GM23338 (cell line): ENCODE data around the gene MYCN. TPM values are rescaled to one million over a fixed set of nuclear protein-coding genes. Genes with fewer than 3 reads are reported as not detected.
"Not testable (repeated sequence)": the region's sequence is repeated elsewhere in the genome, so short reads cannot be mapped to it uniquely, and the experiment has no call there.

ENCODE experiments used
- ATAC-seq: fragments of 200-7000 bp; cut with Tn5 transposase; 3 replicates; pipeline ENCODE4 v1.9.1; 2020
- DNase-seq: peaks from one replicate; pipeline ENCODE4 v3.0.0-alpha.2; 2015; ENCODE audit warnings: low spot score
- H2AFZ ChIP-seq: fragments of 200-600 bp; sonication (generic); 2 replicates; pipeline ENCODE4 v1.8.0; 2016; ENCODE audit warnings: antibody characterized with exemption, mild to moderate bottlenecking, moderate library complexity
- H3F3A ChIP-seq: fragments of 200-600 bp; sonication (generic); replicated peaks from 2 replicates; pipeline ENCODE4 v1.8.0; 2017; ENCODE audit warnings: antibody characterized with exemption, mixed run types, low read depth
- H3K27ac ChIP-seq: fragments of 200-600 bp; sonication (generic); 2 replicates; pipeline ENCODE4 v1.6.1; 2016; ENCODE audit warnings: low read depth
- H3K27me3 ChIP-seq: fragments of 200-600 bp; sonication (generic); 2 replicates; pipeline ENCODE4 v1.8.0; 2016; ENCODE audit warnings: mild to moderate bottlenecking, mixed run types, moderate library complexity; ENCODE audit not compliant: insufficient read depth
- H3K36me3 ChIP-seq: fragments of 200-600 bp; sonication (generic); 2 replicates; pipeline ENCODE4 v1.8.0; 2016; ENCODE audit warnings: mild to moderate bottlenecking; ENCODE audit not compliant: insufficient read depth
- H3K4me1 ChIP-seq: fragments of 200-600 bp; sonication (generic); 2 replicates; pipeline ENCODE4 v1.8.0; 2016; ENCODE audit warnings: mild to moderate bottlenecking, moderate library complexity; ENCODE audit not compliant: insufficient read depth
- H3K4me2 ChIP-seq: fragments of 200-600 bp; sonication (generic); 2 replicates; pipeline ENCODE4 v1.7.1; 2017; ENCODE audit warnings: mixed run types
- H3K4me3 ChIP-seq: fragments of 200-600 bp; sonication (generic); 2 replicates; pipeline ENCODE4 v1.6.1; 2016; ENCODE audit warnings: mixed run types
- H3K79me2 ChIP-seq: fragments of 200-600 bp; sonication (generic); replicated peaks from 2 replicates; pipeline ENCODE4 v1.8.0; 2017; ENCODE audit warnings: mild to moderate bottlenecking; ENCODE audit not compliant: insufficient read depth
- H3K9me2 ChIP-seq: fragments of 200-600 bp; sonication (generic); 2 replicates; pipeline ENCODE4 v1.8.0; 2017; ENCODE audit not compliant: insufficient read depth
- H4K20me1 ChIP-seq: fragments of 200-600 bp; sonication (generic); replicated peaks from 2 replicates; pipeline ENCODE4 v1.8.0; 2017; ENCODE audit warnings: mild to moderate bottlenecking; ENCODE audit not compliant: insufficient read depth
- H3K27ac Mint-ChIP-seq: 2 replicates; pipeline ENCODE4 v1.8.0; 2020; ENCODE audit warnings: inconsistent platforms, mild to moderate bottlenecking, moderate library complexity, mixed read lengths
- H3K27me3 Mint-ChIP-seq: 3 replicates; pipeline ENCODE4 v1.8.0; 2022; ENCODE audit warnings: low read depth, mild to moderate bottlenecking, moderate library complexity, mixed read lengths, inconsistent platforms; ENCODE audit not compliant: insufficient read depth, poor library complexity
- H3K36me3 Mint-ChIP-seq: 3 replicates; pipeline ENCODE4 v1.8.0; 2021; ENCODE audit warnings: low read depth, mild to moderate bottlenecking, inconsistent platforms, moderate library complexity, mixed read lengths
- H3K4me1 Mint-ChIP-seq: 3 replicates; pipeline ENCODE4 v1.8.0; 2020; ENCODE audit warnings: mild to moderate bottlenecking, inconsistent platforms, mixed read lengths
- H3K4me3 Mint-ChIP-seq: 3 replicates; pipeline ENCODE4 v1.8.0; 2021; ENCODE audit warnings: moderate library complexity, mild to moderate bottlenecking, inconsistent platforms, mixed read lengths
- H3K9me3 Mint-ChIP-seq: 3 replicates; pipeline ENCODE4 v1.8.0; 2020; ENCODE audit warnings: moderate library complexity, mild to moderate bottlenecking, inconsistent platforms, mixed read lengths
- CREB1 ChIP-seq: fragments of 250-450 bp; sonication (Bioruptor Pico); IDR thresholded peaks from 2 replicates; pipeline ENCODE4 v1.5.0; 2020; ENCODE audit warnings: low read depth, mild to moderate bottlenecking, moderate library complexity
- CTCF ChIP-seq, 2 experiments: fragments of 200-600 bp in 1 of 2; sonication (generic) in 1 of 2; conservative IDR thresholded peaks; 2 replicates each; pipeline versions ENCODE4 v1.5.1 to v1.6.1; 2016 to 2017; ENCODE audit warnings: antibody characterized with exemption in 2 of 2, low read depth in 2 of 2, mild to moderate bottlenecking in 2 of 2, moderate library complexity in 1 of 2
- EZH2 ChIP-seq: fragments of 200-600 bp; sonication (generic); IDR thresholded peaks from one replicate; pipeline ENCODE4 v1.8.0; 2017; ENCODE audit warnings: antibody characterized with exemption, mild to moderate bottlenecking, low read depth; ENCODE audit not compliant: unreplicated experiment
- EZH2phosphoT487 ChIP-seq: fragments of 200-600 bp; sonication (generic); IDR thresholded peaks from one replicate; pipeline ENCODE4 v1.8.1; 2018; ENCODE audit warnings: antibody characterized with exemption; ENCODE audit not compliant: unreplicated experiment
- NANOG ChIP-seq: IDR thresholded peaks from 2 replicates; pipeline ENCODE4 v1.6.1; 2016; ENCODE audit warnings: antibody characterized with exemption, borderline replicate concordance
- POLR2AphosphoS5 ChIP-seq: IDR thresholded peaks from 2 replicates; pipeline ENCODE4 v1.6.1; 2016; ENCODE audit warnings: antibody characterized with exemption, low read depth
- STAT1 ChIP-seq: IDR thresholded peaks from one replicate; pipeline ENCODE4 v1.6.1; 2016; ENCODE audit warnings: antibody characterized with exemption; ENCODE audit not compliant: unreplicated experiment
- ZNF114 ChIP-seq: fragments of 250-450 bp; sonication (Bioruptor Pico); IDR thresholded peaks from 2 replicates; pipeline ENCODE4 v1.5.0; 2020; ENCODE audit warnings: mild to moderate bottlenecking, moderate library complexity
- ZNF331 ChIP-seq: fragments of 250-450 bp; sonication (Bioruptor Pico); IDR thresholded peaks from 2 replicates; pipeline ENCODE4 v1.5.0; 2020; ENCODE audit warnings: low read depth, mild to moderate bottlenecking, moderate library complexity
- polyA plus RNA-seq: library from polyadenylated mRNA; unstranded; fragments of >200 nt; fragmentation: Nextera tagmentation; extraction: Ambion mirVana; gene quantifications from 2 replicates; pipeline ENCODE4 v1.2.1, GENCODE V29; 2016
- total RNA-seq: library from RNA; depleted of rRNA; stranded (reverse); fragments of >200 nt; shearing (Covaris generic); gene quantifications from 2 replicates; pipeline ENCODE4 v1.2.3, GENCODE V29; 2014

MYCN gene
- total and polyA plus RNA-seq, 2 experiments from 2014 or later = 50.8 to 145 TPM

DNA sequence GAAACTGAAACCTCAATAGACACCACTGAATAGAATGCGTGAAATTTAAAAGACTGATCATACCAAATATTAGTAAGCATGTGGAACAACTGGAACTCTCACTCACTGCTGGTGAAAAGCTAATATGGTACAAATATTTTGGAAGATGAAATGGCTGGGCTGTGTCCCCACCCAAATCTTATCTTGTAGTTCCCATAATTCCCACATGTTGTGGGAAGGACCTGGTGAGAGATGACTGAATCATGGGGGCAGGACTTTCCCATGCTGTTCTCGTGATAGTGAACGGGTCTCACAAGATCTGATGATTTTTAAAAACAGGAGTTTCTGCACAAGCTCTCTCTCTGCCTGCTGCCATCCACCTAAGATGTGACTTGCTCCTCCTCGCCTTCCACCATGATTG is 32.0 kb upstream of the MYCN start:
- no peak for ATAC-seq
- Histone ChIP-seq H3K79me2 (no peaks in the 10 kb centered on the region), H3K4me1 (no peaks in the 10 kb centered on the region), H3K27me3 (no peaks in the 10 kb centered on the region), H3F3A (0 out of 2 replicates have a peak, but pooled peaks cover 2% of the 10 kb centered on the region), H3K4me2 (no peak overlapping the region), H3K4me3 (no peak overlapping the region), H2AFZ (no peak overlapping the region), H3K36me3 (no peaks in the 10 kb centered on the region), H4K20me1 (no peaks in the 10 kb centered on the region), H3K9me2 (no peaks in the 10 kb centered on the region), H3K27ac (no peak overlapping the region)
- H3K36me3 Mint-ChIP-seq = no peaks in the 10 kb centered on the region
- DNase-seq = no peak
- H3K27me3 Mint-ChIP-seq = peaks cover 6% of the 10 kb centered on the region
- no peak for TF ChIP-seq ZNF114 (CRISPR knock-in tag)
- no peak overlapping the region for H3K4me3 Mint-ChIP-seq
- no peaks in the 10 kb centered on the region for H3K9me3 Mint-ChIP-seq
- no peaks in the 10 kb centered on the region for H3K4me1 Mint-ChIP-seq
- H3K27ac Mint-ChIP-seq = no peak overlapping the region

DNA sequence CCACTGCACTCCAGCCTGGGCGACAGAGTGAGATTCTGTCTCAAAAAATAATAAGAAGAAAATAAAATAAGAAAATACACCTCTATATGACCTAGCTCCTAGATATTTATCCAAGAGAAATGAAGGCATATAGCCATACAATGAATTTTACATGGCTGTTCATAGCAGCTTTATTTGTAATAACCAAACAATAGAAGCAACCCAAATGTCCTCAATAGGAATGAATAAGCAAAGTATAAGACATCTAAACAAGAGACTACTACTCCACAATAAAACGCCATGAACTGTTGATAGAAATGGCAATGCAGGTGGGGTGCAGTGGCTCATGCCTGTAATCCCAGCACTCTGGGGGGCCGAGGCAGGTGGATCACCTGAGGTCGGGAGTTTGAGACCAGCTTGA is 31.2 kb upstream of the MYCN start:
- H3K36me3 Mint-ChIP-seq = no peaks in the 10 kb centered on the region

DNA sequence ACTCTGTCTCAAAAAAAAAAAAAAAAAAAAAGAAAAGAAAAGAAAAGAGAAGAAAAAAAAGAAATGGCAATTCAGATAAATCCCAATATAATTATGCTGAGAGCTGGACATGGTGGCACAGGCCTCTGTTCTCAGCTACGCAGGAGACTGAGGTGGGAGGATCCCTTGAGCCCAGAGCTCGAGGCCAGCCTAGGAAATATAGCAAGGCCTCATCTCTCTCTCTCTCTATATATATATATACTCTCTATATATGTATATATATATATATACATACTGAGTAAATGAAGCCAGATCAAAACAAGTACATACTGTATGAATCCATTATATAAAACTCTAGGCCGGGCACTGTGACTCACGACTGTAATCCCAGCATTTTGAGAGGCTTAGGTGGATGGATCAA is 30.6 kb upstream of the MYCN start:
- DNase-seq = no peak
- Mint-ChIP-seq H3K4me1 (no peaks in the 10 kb centered on the region), H3K4me3 (no peak overlapping the region), H3K36me3 (no peaks in the 10 kb centered on the region), H3K27me3 (peaks cover 7% of the 10 kb centered on the region), H3K27ac (no peak overlapping the region), H3K9me3 (no peaks in the 10 kb centered on the region)
- H3K27ac ChIP-seq = no peak overlapping the region
- H3K4me2 ChIP-seq = no peak overlapping the region
- no peaks in the 10 kb centered on the region for H4K20me1 ChIP-seq
- no peaks in the 10 kb centered on the region for H3K79me2 ChIP-seq
- no peak overlapping the region for H3K4me3 ChIP-seq
- no peaks in the 10 kb centered on the region for H3K4me1 ChIP-seq
- TF ChIP-seq POLR2AphosphoS5 (no peak), CREB1 (no peak), EZH2 (no peak), EZH2phosphoT487 (no peak), ZNF331 (no peak)
- no peaks in the 10 kb centered on the region for H3K9me2 ChIP-seq
- H3F3A ChIP-seq = 0 out of 2 replicates have a peak, but pooled peaks cover 2% of the 10 kb centered on the region
- H3K27me3 ChIP-seq = no peaks in the 10 kb centered on the region
- H2AFZ ChIP-seq = no peak overlapping the region
- no peak for ATAC-seq
- H3K36me3 ChIP-seq = no peaks in the 10 kb centered on the region

More for the DNA sequence above, 31.2 kb upstream of the MYCN start:
- Mint-ChIP-seq H3K27me3 (peaks cover 7% of the 10 kb centered on the region), H3K4me3 (no peak overlapping the region), H3K9me3 (no peaks in the 10 kb centered on the region), H3K27ac (no peak overlapping the region), H3K4me1 (no peaks in the 10 kb centered on the region)
- DNase-seq (no peak), ATAC-seq (no peak)
- H3F3A ChIP-seq = 0 out of 2 replicates have a peak, but pooled peaks cover 2% of the 10 kb centered on the region
- no peaks in the 10 kb centered on the region for H4K20me1 ChIP-seq
- H3K9me2 ChIP-seq = no peaks in the 10 kb centered on the region
- H3K27ac ChIP-seq = no peak overlapping the region
- H3K27me3 ChIP-seq = no peaks in the 10 kb centered on the region
- H3K36me3 ChIP-seq = no peaks in the 10 kb centered on the region
- H3K79me2 ChIP-seq = no peaks in the 10 kb centered on the region
- H3K4me2 ChIP-seq = no peak overlapping the region
- TF ChIP-seq NANOG = no peak
- TF ChIP-seq ZNF331 = no peak
- TF ChIP-seq CTCF (conservative IDR thresholded peaks at IDR 0.05; ENCODE audit: low read depth in 2 of 2) = no peak
- no peak for TF ChIP-seq EZH2
- no peak for TF ChIP-seq CREB1
- TF ChIP-seq STAT1 = no peak
- TF ChIP-seq EZH2phosphoT487 = no peak
- TF ChIP-seq POLR2AphosphoS5 = no peak
- no peaks in the 10 kb centered on the region for H3K4me1 ChIP-seq
- H3K4me3 ChIP-seq = no peak overlapping the region
- no peak overlapping the region for H2AFZ ChIP-seq

DNA sequence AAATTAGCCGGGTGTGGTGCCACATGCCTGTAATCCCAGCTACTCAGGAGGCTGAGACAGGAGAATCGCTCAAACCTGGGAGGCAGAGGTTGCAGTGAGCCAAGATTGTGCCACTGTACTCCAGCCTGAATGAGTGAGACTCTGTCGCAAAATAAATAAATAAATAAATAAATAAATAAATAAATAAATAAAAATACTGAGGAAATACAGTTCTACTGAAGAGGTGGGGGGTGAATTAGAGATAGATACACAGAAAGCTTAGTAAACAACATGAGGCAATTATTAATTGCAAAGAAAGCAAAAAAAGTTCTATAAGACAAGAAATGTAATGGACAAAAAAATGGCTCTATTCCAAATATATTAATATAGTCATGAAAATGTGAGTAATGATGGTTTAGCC is 29.1 kb upstream of the MYCN start:
- H3K27me3 ChIP-seq, H3K9me2 ChIP-seq, DNase-seq, H3F3A ChIP-seq, H3K4me1 ChIP-seq, H2AFZ ChIP-seq, H3K27ac Mint-ChIP-seq, H3K4me2 ChIP-seq, H3K27ac ChIP-seq, H3K79me2 ChIP-seq, ATAC-seq, H3K4me3 ChIP-seq, H3K36me3 Mint-ChIP-seq, H3K4me3 Mint-ChIP-seq, H3K36me3 ChIP-seq, H3K9me3 Mint-ChIP-seq, H3K4me1 Mint-ChIP-seq, H4K20me1 ChIP-seq: not testable (repeated sequence)
- peaks cover 11% of the 10 kb centered on the region for H3K27me3 Mint-ChIP-seq
